Left lung (tissue), 10 donors: ENCODE data around the gene SBK1. TPM values are rescaled to one million over a fixed set of nuclear protein-coding genes. Genes with fewer than 3 reads are reported as not detected.
A peak's percentile ranks its signal among the peaks of the same experiment; 100 is the strongest.

Source experiments
- ATAC-seq: fragments of 200-7000 bp; cut with Tn5 transposase; one replicate; pipeline ENCODE4 v1.9.1; 2020; ENCODE audit warnings: moderate library complexity
- DNase-seq, 4 donors: peaks; one replicate each; pipeline ENCODE4 v3.0.0-alpha.2; 2013 to 2020
- H3K27ac ChIP-seq, 2 donors: fragments of 200-600 bp; sonication (generic) in 1 of 2; one replicate each; pipeline versions ENCODE4 v1.5.0 to v1.8.0; 2020 to 2021
- H3K27me3 ChIP-seq, 2 donors: fragments of 200-600 bp; sonication (generic) in 1 of 2; one replicate each; pipeline versions ENCODE4 v1.5.0 to v1.8.0; 2020 to 2021
- H3K36me3 ChIP-seq, 2 donors: fragments of 200-600 bp; sonication (generic) in 1 of 2; one replicate each; pipeline versions ENCODE4 v1.5.0 to v1.8.0; 2020 to 2021
- H3K4me1 ChIP-seq, 2 donors: fragments of 200-600 bp; one replicate each; pipeline ENCODE4 v1.8.0; 2021
- H3K4me3 ChIP-seq, 2 donors: fragments of 200-600 bp; sonication (generic) in 1 of 2; one replicate each; pipeline versions ENCODE4 v1.5.0 to v1.8.0; 2020 to 2021; ENCODE audit warnings: mild to moderate bottlenecking in 1 of 2
- H3K9me3 ChIP-seq, 2 donors: fragments of 200-600 bp; sonication (generic) in 1 of 2; one replicate each; pipeline versions ENCODE4 v1.5.0 to v1.8.0; 2020 to 2021
- intact Hi-C, 2 donors: fragments of 100-400 bp; cut with DNase I; formaldehyde crosslinking; loops; one replicate each; pipeline versions ENCODE4 v1.11.2 to v1.14.2; 2022
- polyA plus RNA-seq, 6 donors: library from polyadenylated mRNA; unstranded; fragments of 120-200 nt; gene quantifications; one replicate each; pipeline ENCODE4 v1.2.1, GENCODE V29; 2013; ENCODE audit not compliant: insufficient read length in 6 of 6
- total RNA-seq, 2 donors: library from RNA; stranded (reverse); fragmentation: NEBNext Ultra II Directional; extraction: Animal tissue kit (Norgen Biotek cat#: 25700); gene quantifications; one replicate each; pipeline ENCODE4 v1.2.1, GENCODE V29; 2021
- TF ChIP-seq, protein P1 (sequence below), 2 donors: fragments of 200-600 bp; sonication (generic) in 1 of 2; IDR thresholded peaks; one replicate each; pipeline versions ENCODE4 v1.5.0 to v1.8.0; 2021; ENCODE audit warnings: antibody characterized with exemption in 2 of 2
- donor health status: DM: no; HTN: yes; CAD: no.
- donor health status: DM: no; HTN: no; CAD: no.

The SBK1 gene
- total and polyA plus RNA-seq, 8 donors: 1.7 to 16.4 (median 14.4) TPM

DNA sequence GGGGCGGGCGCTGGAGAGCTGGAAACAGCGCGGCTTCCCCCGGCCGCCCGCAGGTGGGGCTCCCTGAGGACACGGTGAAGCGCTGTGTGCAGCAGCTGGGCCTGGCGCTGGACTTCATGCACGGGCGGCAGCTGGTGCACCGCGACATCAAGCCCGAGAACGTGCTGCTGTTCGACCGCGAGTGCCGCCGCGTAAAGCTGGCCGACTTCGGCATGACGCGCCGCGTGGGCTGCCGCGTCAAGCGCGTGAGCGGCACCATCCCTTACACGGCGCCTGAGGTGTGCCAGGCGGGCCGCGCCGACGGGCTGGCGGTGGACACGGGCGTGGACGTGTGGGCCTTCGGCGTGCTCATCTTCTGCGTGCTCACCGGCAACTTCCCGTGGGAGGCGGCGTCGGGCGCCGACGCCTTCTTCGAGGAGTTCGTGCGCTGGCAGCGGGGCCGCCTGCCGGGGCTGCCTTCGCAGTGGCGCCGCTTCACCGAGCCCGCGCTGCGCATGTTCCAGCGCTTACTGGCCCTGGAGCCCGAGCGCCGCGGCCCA is 27.8 kb downstream of the SBK1 start:
- H3K27me3 ChIP-seq: no peaks in the 10 kb centered on the region
- intact Hi-C loops: no loop called here
- ATAC-seq: no peak
- no peak overlapping the region for H3K27ac ChIP-seq
- no peaks in the 10 kb centered on the region for H3K36me3 ChIP-seq
- no peak for DNase-seq
- no peaks in the 10 kb centered on the region for H3K4me1 ChIP-seq
- TF ChIP-seq, protein P1, sequence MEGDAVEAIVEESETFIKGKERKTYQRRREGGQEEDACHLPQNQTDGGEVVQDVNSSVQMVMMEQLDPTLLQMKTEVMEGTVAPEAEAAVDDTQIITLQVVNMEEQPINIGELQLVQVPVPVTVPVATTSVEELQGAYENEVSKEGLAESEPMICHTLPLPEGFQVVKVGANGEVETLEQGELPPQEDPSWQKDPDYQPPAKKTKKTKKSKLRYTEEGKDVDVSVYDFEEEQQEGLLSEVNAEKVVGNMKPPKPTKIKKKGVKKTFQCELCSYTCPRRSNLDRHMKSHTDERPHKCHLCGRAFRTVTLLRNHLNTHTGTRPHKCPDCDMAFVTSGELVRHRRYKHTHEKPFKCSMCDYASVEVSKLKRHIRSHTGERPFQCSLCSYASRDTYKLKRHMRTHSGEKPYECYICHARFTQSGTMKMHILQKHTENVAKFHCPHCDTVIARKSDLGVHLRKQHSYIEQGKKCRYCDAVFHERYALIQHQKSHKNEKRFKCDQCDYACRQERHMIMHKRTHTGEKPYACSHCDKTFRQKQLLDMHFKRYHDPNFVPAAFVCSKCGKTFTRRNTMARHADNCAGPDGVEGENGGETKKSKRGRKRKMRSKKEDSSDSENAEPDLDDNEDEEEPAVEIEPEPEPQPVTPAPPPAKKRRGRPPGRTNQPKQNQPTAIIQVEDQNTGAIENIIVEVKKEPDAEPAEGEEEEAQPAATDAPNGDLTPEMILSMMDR (IDR thresholded peaks at IDR 0.05): no peak
- H3K4me3 ChIP-seq: no peak overlapping the region
- no peaks in the 10 kb centered on the region for H3K9me3 ChIP-seq

DNA sequence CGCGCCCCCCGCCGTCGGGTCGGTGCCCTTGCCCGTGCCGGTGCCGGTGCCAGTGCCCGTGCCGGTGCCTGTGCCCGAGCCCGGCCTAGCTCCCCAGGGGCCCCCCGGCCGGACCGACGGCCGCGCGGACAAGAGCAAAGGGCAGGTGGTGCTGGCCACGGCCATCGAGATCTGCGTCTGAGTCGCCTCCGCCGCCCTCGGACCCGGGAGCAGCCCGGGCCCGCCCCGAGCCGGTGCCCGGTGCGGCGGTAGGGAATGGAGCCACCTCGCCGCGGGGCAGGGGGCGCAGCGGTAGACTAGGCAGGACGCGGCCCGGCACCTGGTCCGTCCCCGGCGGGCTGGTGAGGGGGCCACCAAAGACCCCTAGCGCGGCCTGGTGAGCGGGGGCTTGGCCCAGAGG is 28.4 kb downstream of the SBK1 start:
- H3K36me3 ChIP-seq: no peaks in the 10 kb centered on the region
- TF ChIP-seq, protein P1 (IDR thresholded peaks at IDR 0.05): no peak
- H3K4me3 ChIP-seq: no peak overlapping the region
- no peaks in the 10 kb centered on the region for H3K4me1 ChIP-seq
- H3K27ac ChIP-seq: no peak overlapping the region
- no peak for DNase-seq
- intact Hi-C loops: no loop called here
- no peaks in the 10 kb centered on the region for H3K9me3 ChIP-seq
- H3K27me3 ChIP-seq: no peaks in the 10 kb centered on the region
- no peak for ATAC-seq

DNA sequence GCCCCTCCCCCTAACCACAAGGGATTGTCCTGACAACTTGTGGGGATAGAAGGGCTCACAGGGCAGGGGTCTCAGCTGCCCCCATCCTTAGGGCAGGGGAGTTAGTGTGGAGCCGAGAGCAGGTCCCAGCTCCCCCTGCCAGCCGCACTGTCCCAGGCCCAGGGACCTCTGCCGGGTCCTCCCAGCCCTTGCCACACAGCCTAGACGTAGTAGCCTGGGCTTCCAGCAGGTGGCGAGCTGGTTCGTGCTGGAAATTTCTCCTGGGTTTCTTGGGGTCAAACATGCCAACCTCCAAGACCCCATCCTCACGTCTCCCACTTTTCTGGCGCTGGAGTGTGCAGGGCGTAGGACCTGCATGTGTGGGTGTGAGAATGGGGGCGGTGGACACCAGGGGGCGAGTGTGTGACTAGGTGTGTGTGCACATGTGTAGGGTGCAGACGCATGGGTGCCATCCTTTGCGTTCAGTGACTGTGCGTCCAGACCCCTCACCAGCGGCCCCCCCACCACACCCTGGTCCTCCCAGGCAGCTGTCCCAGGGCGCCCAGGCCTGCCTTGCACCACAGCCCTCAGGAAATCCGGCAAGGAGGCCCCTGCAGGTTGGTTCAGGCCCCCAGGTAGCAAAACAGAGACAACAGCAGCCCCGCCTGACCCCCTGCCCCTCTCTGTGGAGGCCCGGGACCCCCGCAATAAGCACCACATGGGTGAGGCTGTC is 29.5 kb downstream of the SBK1 start:
- H3K27me3 ChIP-seq: no peaks in the 10 kb centered on the region
- DNase-seq: peak in 1 of 4 donors; percentile 10
- no peaks in the 10 kb centered on the region for H3K36me3 ChIP-seq
- TF ChIP-seq, protein P1 (IDR thresholded peaks at IDR 0.05): peak; percentile 68 to 71
- no peak overlapping the region for H3K27ac ChIP-seq
- intact Hi-C loops: no loop called here
- H3K9me3 ChIP-seq: no peaks in the 10 kb centered on the region
- no peaks in the 10 kb centered on the region for H3K4me1 ChIP-seq
- no peak overlapping the region for H3K4me3 ChIP-seq
- peak; percentile 65 for ATAC-seq

DNA sequence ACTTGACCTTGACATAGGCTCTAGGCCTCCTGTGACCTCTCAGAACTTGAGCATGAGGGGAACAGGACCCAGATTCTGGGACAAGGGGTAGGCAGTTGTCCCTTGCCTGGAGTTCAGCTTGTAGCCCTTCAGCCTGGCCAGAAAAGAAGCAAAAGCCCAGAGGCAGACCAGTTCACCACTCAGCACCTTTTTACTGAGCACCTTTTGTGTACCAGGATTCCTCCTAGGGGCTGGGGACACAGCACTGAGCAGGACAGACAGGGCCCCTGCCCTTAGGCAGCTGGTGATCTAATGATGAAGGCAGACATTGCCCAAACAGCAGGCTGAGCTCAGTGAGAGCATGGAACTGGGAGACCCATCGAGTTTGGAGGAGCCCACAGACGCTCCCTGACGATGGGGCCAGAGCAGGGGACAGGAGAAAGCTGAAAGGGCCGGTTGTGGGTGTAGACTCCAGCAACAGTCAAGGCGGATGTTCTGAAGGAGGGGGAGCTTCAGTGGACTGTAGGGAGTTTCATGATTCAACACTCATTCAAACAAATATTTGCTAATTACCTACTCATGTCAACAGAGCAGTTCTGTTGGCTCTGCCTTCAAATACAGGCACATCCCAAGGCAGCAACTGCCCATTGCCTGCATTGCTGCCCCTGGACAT is 32.0 kb downstream of the SBK1 start:
- DNase-seq (no peak), ATAC-seq (peak; percentile 48)
- no peak overlapping the region for H3K4me3 ChIP-seq
- no peaks in the 10 kb centered on the region for H3K9me3 ChIP-seq
- no peaks in the 10 kb centered on the region for H3K36me3 ChIP-seq
- no peaks in the 10 kb centered on the region for H3K27me3 ChIP-seq
- intact Hi-C loops: no loop called here
- H3K4me1 ChIP-seq: no peaks in the 10 kb centered on the region
- TF ChIP-seq, protein P1 (IDR thresholded peaks at IDR 0.05): no peak
- no peak overlapping the region for H3K27ac ChIP-seq

DNA sequence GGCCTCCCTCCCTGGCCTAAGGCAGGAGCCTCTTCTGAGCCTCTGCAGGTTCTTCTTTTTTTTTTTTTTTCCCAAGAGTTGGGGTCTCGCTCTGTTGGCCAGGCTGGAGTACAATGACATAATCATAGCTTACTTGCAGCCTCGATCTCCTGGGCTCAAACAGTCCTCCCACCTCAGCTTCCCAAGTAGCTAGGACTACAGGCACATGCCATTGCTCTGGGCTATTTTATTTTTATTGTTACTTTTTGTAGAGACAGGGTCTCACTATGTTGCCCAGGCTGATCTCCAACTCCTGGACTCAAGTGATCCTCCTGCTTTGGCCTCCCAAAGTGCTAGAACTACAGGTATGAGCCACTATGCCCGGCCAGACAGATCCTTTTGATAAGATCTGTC is 32.6 kb downstream of the SBK1 start:
- DNase-seq: no peak
- no peak for ATAC-seq

More for the DNA sequence above, 32.6 kb downstream of the SBK1 start:
- Histone ChIP-seq H3K36me3 (no peaks in the 10 kb centered on the region), H3K27me3 (no peaks in the 10 kb centered on the region), H3K27ac (no peak overlapping the region), H3K4me3 (no peak overlapping the region), H3K4me1 (no peaks in the 10 kb centered on the region), H3K9me3 (no peaks in the 10 kb centered on the region)
- TF ChIP-seq, protein P1 (IDR thresholded peaks at IDR 0.05): no peak
- intact Hi-C loops: no loop called here
